ENCODE data around the gene WWOX. TPM values are rescaled to one million over a fixed set of nuclear protein-coding genes. Genes with fewer than 3 reads are reported as not detected.

The WWOX gene
- total and polyA plus RNA-seq, 2 of the 8 experiments (the other 6 are each of a cell fraction or from before 2014, with no cell fraction given) = 5.4 to 16.7 TPM

DNA sequence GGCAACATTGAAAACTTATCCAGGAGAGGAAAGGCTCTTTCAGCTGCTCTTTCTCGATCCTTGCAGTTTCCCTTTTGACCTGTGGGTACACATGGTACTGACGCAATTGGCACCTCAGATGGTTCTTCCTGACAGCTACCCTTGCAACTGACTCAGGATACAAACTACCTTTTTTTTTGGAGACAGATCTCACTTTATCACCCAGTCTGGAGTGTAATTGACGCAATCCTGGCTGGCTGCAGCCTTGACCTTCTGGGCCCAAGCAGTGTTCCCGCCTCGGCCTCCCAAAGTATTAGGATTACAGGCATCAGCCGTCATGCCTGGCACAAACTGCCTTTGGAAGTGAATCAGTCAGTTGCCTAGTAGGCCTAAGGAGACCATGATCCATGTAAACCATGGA, 607.2 kb downstream of the WWOX start:
- CTCF ChIA-PET (ENCODE audit: partially characterized antibody) = interaction anchor here (0.6 to 2.5 kb wide), 29 partner anchors 9 to 1475 kb away, joined by 3 to 20 read pairs (median 4); no protein-coding TSS in a partner anchor

More for the DNA sequence above, 607.2 kb downstream of the WWOX start:
- WGBS, 2 experiments (ENCODE audit: extremely low coverage in 1 of 2, insufficient coverage in 1 of 2, insufficient read length in 1 of 2, insufficient replicate concordance in 2 of 2, low coverage in 1 of 2, low lambda C conversion rate in 2 of 2, missing lambda C conversion rate in 1 of 2) = 97% methylated on average over 6 of the region's 6 CpGs; no CpG with 5 or more reads in 1 of the 2 experiments
- Histone ChIP-seq H3K27ac (ENCODE audit: low read depth, low read length) (no peak overlapping the region), H3K23ac (ENCODE audit: insufficient read length) (no peak overlapping the region), H4K20me1 (replicated peaks in 1 of 2; ENCODE audit: control insufficient read depth in 1 of 2, insufficient read depth in 2 of 2, low read length in 2 of 2) (peaks cover 0 to 2% of the 10 kb centered on the region in 2 experiments), H2AK5ac (ENCODE audit: low read depth, low read length) (no peak overlapping the region), H4K5ac (ENCODE audit: insufficient read length, low read depth, low read length) (no peak overlapping the region), H3K79me2 (ENCODE audit: control insufficient read depth in 1 of 2, insufficient read depth in 2 of 2, low read length in 2 of 2) (no peaks in the 10 kb centered on the region), H3K9me3 (ENCODE audit: insufficient read depth in 2 of 2, low read depth in 1 of 2, low read length in 1 of 2) (no peaks in the 10 kb centered on the region), H2BK5ac (ENCODE audit: low read depth, low read length) (no peak overlapping the region; the same call in 1 of the 2 replicates), H2BK120ac (replicated peaks; ENCODE audit: low read depth, low read length) (no peak overlapping the region), H3K9ac (replicated peaks in 1 of 4; ENCODE audit: extremely low read depth in 1 of 4, low read depth in 3 of 4, low read length in 3 of 4) (no peak overlapping the region; a peak in 1 of 7 replicates), H4K8ac (ENCODE audit: extremely low read depth, insufficient read depth, low read length) (no peak overlapping the region), H3K36me3 (ENCODE audit: control insufficient read depth in 2 of 4, insufficient read depth in 4 of 4, low read length in 3 of 4) (no peaks in the 10 kb centered on the region), H3K18ac (ENCODE audit: extremely low read depth, low read length) (no peak overlapping the region), H2BK20ac (ENCODE audit: low read length) (no peak overlapping the region), H3K4me3 (ENCODE audit: extremely low read depth in 1 of 4, insufficient read depth in 2 of 4, low read depth in 3 of 4, low read length in 4 of 4) (no peak overlapping the region), H3K14ac (ENCODE audit: insufficient read length) (no peak overlapping the region), H3K4me2 (ENCODE audit: insufficient read depth in 1 of 2, low read depth in 2 of 2, low read length in 2 of 2) (no peak overlapping the region), H3K4me1 (replicated peaks in 1 of 4; ENCODE audit: control insufficient read depth in 3 of 4, insufficient read depth in 4 of 4, low read length in 3 of 4) (peaks cover 0 to 3% (median 0%) of the 10 kb centered on the region in 4 experiments; a peak in 1 of 7 replicates), H3K27me3 (replicated peaks in 1 of 4; ENCODE audit: control insufficient read depth in 3 of 4, extremely low read depth in 1 of 4, insufficient read depth in 3 of 4, low read length in 3 of 4) (no peaks in the 10 kb centered on the region), H2AFZ (ENCODE audit: low read length) (no peak overlapping the region), H3K56ac (replicated peaks; ENCODE audit: insufficient read length, low read depth, low read length) (no peak overlapping the region), H3K79me1 (ENCODE audit: low read depth, low read length) (no peaks in the 10 kb centered on the region), H2BK12ac (ENCODE audit: low read depth, low read length) (no peak overlapping the region), H4K91ac (replicated peaks; ENCODE audit: insufficient read length, low read length) (no peak overlapping the region), H2BK15ac (ENCODE audit: low read length) (no peak overlapping the region), H3K23me2 (ENCODE audit: low read depth, low read length) (no peaks in the 10 kb centered on the region), H3K4ac (replicated peaks; ENCODE audit: insufficient read length, low read depth, low read length) (no peak overlapping the region)
- TF ChIP-seq RAD21 (IDR thresholded peaks at IDR 0.05 in 1 of 2, conservative IDR thresholded peaks at IDR 0.05 in 1 of 2; ENCODE audit: low read depth in 2 of 2, low read length in 2 of 2) (0 out of 4 replicates have a peak, but pooled peaks of 1 of the 2 experiments have one; percentile 1), EP300 (IDR thresholded peaks at IDR 0.05; ENCODE audit: borderline replicate concordance in 1 of 2, low read depth in 2 of 2, low read length in 2 of 2) (no peak)
- FAIRE-seq (no peak), DNase-seq (ENCODE audit: low read depth in 1 of 2, low spot score in 2 of 2) (no peak)
- POLR2A ChIA-PET (ENCODE audit: partially characterized antibody) = interaction anchor here (0.6 kb wide), 1 partner anchor 200 kb away, joined by 3 read pairs; no protein-coding TSS in a partner anchor

Data from H1 (cell line).